HepG2 (cell line): ENCODE results near the gene FAM83F. TPM values are rescaled to one million over a fixed set of nuclear protein-coding genes. Genes with fewer than 3 reads are reported as not detected.

Experiments
- ATAC-seq: fragments of 200-7000 bp; cut with Tn5 transposase; 3 replicates; pipeline ENCODE4 v1.9.1; 2020; ENCODE audit warnings: mild to moderate bottlenecking, moderate library complexity
- BruUV-seq: library from RNA; stranded (reverse); fragments of 400-500 nt; replicated peaks from 2 replicates; lab custom pipeline; 2021; lab: Mats Ljungman, UMichigan
- CTCF ChIA-PET: fragments of 300-600 bp; formaldehyde crosslinking; extraction: SDS; loops from one replicate; lab custom pipeline; 2021; ENCODE audit warnings: low total read pairs, inconsistent platforms, low intra/inter-chr PET ratio; lab: Yijun Ruan, JAX
- POLR2A ChIA-PET: fragments of 350-600 bp; sonication (Branson Sonifier 250); formaldehyde crosslinking; loops from one replicate; lab custom pipeline; 2020; ENCODE audit warnings: antibody characterized with exemption, inconsistent platforms; lab: Yijun Ruan, JAX
- DNase-seq: peaks from one replicate; pipeline ENCODE4 v3.0.0-alpha.2; 2015; ENCODE audit warnings: low spot score
- FAIRE-seq: peaks from 3 replicates; lab custom pipeline; 2011; peaks lifted over from hg19 to GRCh38; lab: Jason Lieb, UNC
- H2AFZ ChIP-seq: one replicate; pipeline ENCODE4 v1.6.1; 2011; ENCODE audit warnings: low read length, inconsistent platforms
- H3K27ac ChIP-seq: fragments of 300-600 bp; 3 replicates; pipeline ENCODE4 v1.8.0; 2011; ENCODE audit warnings: mixed run types, mild to moderate bottlenecking, mixed read lengths, low read length, inconsistent platforms; ENCODE audit not compliant: insufficient read depth; ENCODE audit errors: extremely low read length
- H3K27me3 ChIP-seq, 2 experiments: fragments of 200-600 bp in 1 of 2; 2 replicates in 1 of 2; 3 replicates in 1 of 2; pipeline versions ENCODE4 v1.6.0 to v1.8.0; 2011; ENCODE audit warnings: low read length in 2 of 2, mild to moderate bottlenecking in 2 of 2, moderate library complexity in 2 of 2, inconsistent platforms in 1 of 2; ENCODE audit not compliant: insufficient read depth in 2 of 2, control insufficient read depth in 1 of 2
- H3K36me3 ChIP-seq, 2 experiments: fragments of 200-600 bp in 1 of 2; replicated peaks in 1 of 2; 2 replicates in 1 of 2; 3 replicates in 1 of 2; pipeline versions ENCODE4 v1.5.1 to v1.8.0; 2011; ENCODE audit warnings: low read length in 2 of 2, inconsistent platforms in 1 of 2; ENCODE audit not compliant: insufficient read depth in 2 of 2, control insufficient read depth in 1 of 2
- H3K4me1 ChIP-seq: 2 replicates; pipeline ENCODE4 v1.5.1; 2012; ENCODE audit warnings: low read length, inconsistent platforms; ENCODE audit not compliant: insufficient read depth
- H3K4me2 ChIP-seq: 2 replicates; pipeline ENCODE4 v1.6.0; 2011; ENCODE audit warnings: low read depth, low read length, inconsistent platforms
- H3K4me3 ChIP-seq, 3 experiments: fragments of 200-600 bp in 1 of 3; sonication (generic), shearing (Covaris generic) in 1 of 3; replicated peaks in 1 of 3; 2 replicates each; pipeline ENCODE4 v1.5.1; 2011 to 2016; ENCODE audit warnings: low read length in 3 of 3, inconsistent platforms in 2 of 3, low read depth in 2 of 3, mild to moderate bottlenecking in 2 of 3, control low read depth in 1 of 3, mixed read lengths in 1 of 3; ENCODE audit not compliant: insufficient read depth in 1 of 3
- H3K79me2 ChIP-seq: one replicate; pipeline ENCODE4 v1.6.1; 2011; ENCODE audit warnings: low read length, inconsistent platforms; ENCODE audit not compliant: insufficient read depth
- H3K9ac ChIP-seq: 2 replicates; pipeline ENCODE4 v1.6.0; 2011; ENCODE audit warnings: mild to moderate bottlenecking, low read depth, low read length, inconsistent platforms; ENCODE audit not compliant: insufficient read depth
- H3K9me3 ChIP-seq: 2 replicates; pipeline ENCODE4 v1.5.1; 2012; ENCODE audit warnings: mild to moderate bottlenecking, low read length
- H4K20me1 ChIP-seq: 2 replicates; pipeline ENCODE4 v1.6.0; 2011; ENCODE audit warnings: inconsistent platforms, mild to moderate bottlenecking, low read length, moderate library complexity; ENCODE audit not compliant: insufficient read depth
- ASH2L ChIP-seq: fragments of 300-600, 200-600 bp; sonication (generic); IDR thresholded peaks from 2 replicates; pipeline ENCODE4 v1.7.0; 2017; ENCODE audit warnings: low read depth, mild to moderate bottlenecking, moderate library complexity, mixed read lengths, low read length; ENCODE audit not compliant: insufficient read length
- KIAA2018 ChIP-seq: sonication (generic); formaldehyde crosslinking; IDR thresholded peaks from 2 replicates; pipeline ENCODE4 v1.5.0; 2020; ENCODE audit warnings: mild to moderate bottlenecking, missing genetic modification reagents, borderline replicate concordance
- ZBTB33 ChIP-seq: sonication (generic); formaldehyde crosslinking; IDR thresholded peaks from 2 replicates; pipeline ENCODE4 v1.4.0; 2020; ENCODE audit warnings: missing genetic modification reagents
- ZMYM3 ChIP-seq: sonication (generic); formaldehyde crosslinking; IDR thresholded peaks from 2 replicates; pipeline ENCODE4 v1.5.1; 2020; ENCODE audit warnings: mild to moderate bottlenecking, missing genetic modification reagents
- WGBS: methylation state at CpG from one replicate; pipeline ENCODE4 v1.1.6; 2017; ENCODE audit warnings: low lambda C conversion rate; 5-methylcytosine and 5-hydroxymethylcytosine counted together
- in situ Hi-C: cut with HindIII; loops from 2 replicates; pipeline ENCODE4 v1.10.0; 2017; ENCODE audit warnings: low pct_unique_long_range_greater_than_20kb; ENCODE audit not compliant: extremely low pct_ligation_motif_present
- intact Hi-C: fragments of 100-400 bp; cut with micrococcal nuclease; formaldehyde crosslinking; loops from one replicate; pipeline ENCODE4 v1.10.0; 2022; ENCODE audit not compliant: unreplicated experiment
- polyA plus RNA-seq, 8 experiments: library from polyadenylated mRNA; depleted of rRNA in 3 of 8; stranded (reverse) in 7 of 8; unstranded in 1 of 8; fragments of >200 nt; fragmentation: Illumina TruSeq in 4 of 8; extraction: Trizol in 4 of 8; gene quantifications; 2 replicates each; pipeline versions ENCODE4 v1.2.1 to v1.2.3, GENCODE V29; 2011 to 2016; ENCODE audit warnings: low read depth in 4 of 8, missing spikeins in 1 of 8, mixed read lengths in 1 of 8; ENCODE audit not compliant: insufficient read depth in 1 of 8
- total RNA-seq, 5 experiments: library from RNA; depleted of rRNA; stranded (reverse); fragments of >200 nt; fragmentation: Illumina TruSeq; extraction: Trizol; gene quantifications; 2 replicates each; pipeline ENCODE4 v1.2.3, GENCODE V29; 2016; ENCODE audit warnings: low read depth in 1 of 5
- TF ChIP-seq, protein P1 (sequence below): sonication (generic); formaldehyde crosslinking; IDR thresholded peaks from 2 replicates; pipeline ENCODE4 v1.9.0; 2022; ENCODE audit warnings: low read depth, missing genetic modification reagents

FAM83F gene
- total and polyA plus RNA-seq, 2 of the 13 experiments (the other 11 are each of a cell fraction or from before 2014, with no cell fraction given), result not detected

DNA sequence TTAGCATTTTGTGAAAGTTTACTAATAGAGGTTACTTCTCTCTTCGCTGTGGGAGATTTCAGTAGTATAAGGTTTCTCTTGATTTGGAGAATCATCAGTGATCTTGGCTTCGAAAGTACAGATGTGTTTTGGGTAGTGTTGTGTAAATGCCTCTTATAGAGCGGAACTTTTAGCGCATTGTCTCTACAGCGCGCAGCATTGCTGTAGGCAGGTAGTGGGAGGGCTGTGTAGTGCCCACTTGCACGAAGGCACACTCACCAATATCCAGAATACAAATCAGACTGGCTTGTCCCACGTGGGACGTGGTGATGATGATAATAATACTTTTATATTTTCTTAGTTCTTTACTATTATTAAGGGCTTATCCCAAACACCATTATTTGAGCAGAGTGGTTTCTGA lies 51.4 kb downstream of the FAM83F start:
- Histone ChIP-seq H3K36me3 (no peaks in the 10 kb centered on the region), H3K4me3 (peak overlapping the region; percentile 73 to 95 (median 94); a peak in 5 of 6 replicates), H4K20me1 (peaks cover 6% of the 10 kb centered on the region; the same call in 1 of the 2 replicates), H2AFZ (no peak overlapping the region), H3K27ac (no peak overlapping the region), H3K4me1 (peaks cover 21% of the 10 kb centered on the region), H3K4me2 (peak overlapping the region; percentile 88), H3K9ac (peak overlapping the region; percentile 95), H3K79me2 (peaks cover 18% of the 10 kb centered on the region), H3K27me3 (no peaks in the 10 kb centered on the region), H3K9me3 (no peaks in the 10 kb centered on the region)
- FAIRE-seq (no peak), ATAC-seq (no peak), DNase-seq (no peak)
- 70% methylated on average over 9 of the region's 9 CpGs for WGBS
- peak; percentile 78; the same call in 1 of the 2 replicates for TF ChIP-seq ZBTB33 (CRISPR knock-in tag)
- no peak for TF ChIP-seq ZMYM3 (CRISPR knock-in tag)
- TF ChIP-seq, protein P1, sequence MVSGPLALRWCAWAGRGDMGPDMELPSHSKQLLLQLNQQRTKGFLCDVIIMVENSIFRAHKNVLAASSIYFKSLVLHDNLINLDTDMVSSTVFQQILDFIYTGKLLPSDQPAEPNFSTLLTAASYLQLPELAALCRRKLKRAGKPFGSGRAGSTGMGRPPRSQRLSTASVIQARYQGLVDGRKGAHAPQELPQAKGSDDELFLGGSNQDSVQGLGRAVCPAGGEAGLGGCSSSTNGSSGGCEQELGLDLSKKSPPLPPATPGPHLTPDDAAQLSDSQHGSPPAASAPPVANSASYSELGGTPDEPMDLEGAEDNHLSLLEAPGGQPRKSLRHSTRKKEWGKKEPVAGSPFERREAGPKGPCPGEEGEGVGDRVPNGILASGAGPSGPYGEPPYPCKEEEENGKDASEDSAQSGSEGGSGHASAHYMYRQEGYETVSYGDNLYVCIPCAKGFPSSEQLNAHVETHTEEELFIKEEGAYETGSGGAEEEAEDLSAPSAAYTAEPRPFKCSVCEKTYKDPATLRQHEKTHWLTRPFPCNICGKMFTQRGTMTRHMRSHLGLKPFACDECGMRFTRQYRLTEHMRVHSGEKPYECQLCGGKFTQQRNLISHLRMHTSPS (CRISPR knock-in tag), result no peak
- TF ChIP-seq KIAA2018, result no peak
- no peak for TF ChIP-seq ASH2L
- intact Hi-C loops, result no loop called here
- CTCF ChIA-PET, result no interaction called here
- TSS peak; percentile 75 for BruUV-seq
- in situ Hi-C loops, result no loop called here
- POLR2A ChIA-PET, result interaction anchor here (1.0 kb wide), 1 partner anchor 131 kb away, joined by 3 read pairs; no protein-coding TSS in a partner anchor
